HG02642 (cell line): Measurements from ENCODE around the gene ATP2C1.
"Not testable (repeated sequence)": the region's sequence is repeated elsewhere in the genome, so short reads cannot be mapped to it uniquely, and the experiment has no call there.

Experiments
- ATAC-seq: cut with Tn5 transposase; IDR thresholded peaks from one replicate; pipeline ENCODE4 v1.9.1; 2021; ENCODE audit warnings: mild to moderate bottlenecking; ENCODE audit not compliant: unreplicated experiment, poor library complexity

The ATP2C1 gene

GRCh38 chr3:130893376-130894129 is at the start of gene ATP2C1:
ATP2C1 (plus strand) TSS chr3:130894084; CDS start chr3:130894770, 686 bp downstream.
- ATAC-seq = peak; percentile 96

GRCh38 chr3:130844462-130844861 is 49.4 kb upstream of the ATP2C1 start:
- no peak for ATAC-seq

GRCh38 chr3:130846181-130846580 is 47.7 kb upstream of the ATP2C1 start:
- no peak for ATAC-seq

- no peak for ATAC-seq
These were observed 44.8 kb upstream of the ATP2C1 start for GRCh38 chr3:130849091-130849552.

DNA sequence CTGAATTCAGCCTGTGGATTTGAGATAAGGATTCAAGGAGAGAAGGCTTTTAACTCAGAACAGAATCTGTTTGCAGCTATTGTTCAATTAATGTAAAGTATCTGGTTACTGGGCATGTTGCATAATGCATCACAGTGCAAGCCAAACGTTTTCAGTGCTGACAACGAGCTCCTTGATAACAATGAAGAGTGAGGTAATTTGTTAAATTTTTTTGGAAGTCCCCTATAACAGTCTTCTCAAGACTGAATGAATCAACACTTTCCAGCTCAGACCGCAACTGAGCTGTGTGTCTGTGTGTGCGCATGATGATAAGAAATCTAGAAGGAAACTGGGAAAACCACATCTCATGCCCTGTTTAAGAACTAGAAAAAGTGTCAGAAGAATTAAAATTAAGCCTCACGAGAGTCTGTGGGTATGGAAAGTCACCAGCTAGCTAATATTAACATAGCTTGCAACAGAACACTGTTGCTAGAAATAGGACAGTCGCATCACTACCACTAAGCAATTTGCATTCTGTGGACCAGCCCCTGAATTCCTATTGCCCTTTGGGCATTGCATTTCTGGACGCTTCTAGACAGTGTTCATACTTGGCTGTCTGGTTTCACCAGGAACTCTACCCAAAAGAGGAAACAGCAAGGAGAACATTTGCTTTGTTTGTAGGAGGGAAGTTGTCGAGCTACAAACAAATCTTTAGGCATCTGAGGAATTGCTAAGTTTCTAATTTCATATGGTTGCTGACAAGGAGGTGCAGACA is 43.7 kb upstream of the ATP2C1 start:
- ATAC-seq = peak; percentile 67

DNA sequence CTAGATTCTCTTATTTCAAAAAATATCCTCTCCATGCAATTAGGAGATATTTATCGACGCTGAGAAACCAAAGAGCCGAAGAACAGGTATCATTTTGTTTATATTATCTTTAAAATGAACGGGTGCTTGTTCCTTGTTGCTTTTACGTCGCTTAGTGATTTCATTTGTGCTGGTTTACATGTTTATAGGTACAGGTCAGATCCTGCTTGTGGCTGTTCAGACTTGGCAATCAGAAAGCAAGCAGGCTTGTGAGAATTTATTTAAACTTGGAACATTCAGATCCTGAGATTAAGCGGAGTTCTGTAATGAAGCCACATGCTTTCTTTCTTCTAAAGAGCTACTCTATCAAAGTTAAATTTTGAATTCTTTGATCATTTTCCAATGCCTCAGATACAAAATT is 43.0 kb upstream of the ATP2C1 start:
- no peak for ATAC-seq

GRCh38 chr3:130851277-130851676 is 42.6 kb upstream of the ATP2C1 start:
- ATAC-seq = no peak

GRCh38 chr3:130853581-130853980 is 40.3 kb upstream of the ATP2C1 start:
- no peak for ATAC-seq

DNA sequence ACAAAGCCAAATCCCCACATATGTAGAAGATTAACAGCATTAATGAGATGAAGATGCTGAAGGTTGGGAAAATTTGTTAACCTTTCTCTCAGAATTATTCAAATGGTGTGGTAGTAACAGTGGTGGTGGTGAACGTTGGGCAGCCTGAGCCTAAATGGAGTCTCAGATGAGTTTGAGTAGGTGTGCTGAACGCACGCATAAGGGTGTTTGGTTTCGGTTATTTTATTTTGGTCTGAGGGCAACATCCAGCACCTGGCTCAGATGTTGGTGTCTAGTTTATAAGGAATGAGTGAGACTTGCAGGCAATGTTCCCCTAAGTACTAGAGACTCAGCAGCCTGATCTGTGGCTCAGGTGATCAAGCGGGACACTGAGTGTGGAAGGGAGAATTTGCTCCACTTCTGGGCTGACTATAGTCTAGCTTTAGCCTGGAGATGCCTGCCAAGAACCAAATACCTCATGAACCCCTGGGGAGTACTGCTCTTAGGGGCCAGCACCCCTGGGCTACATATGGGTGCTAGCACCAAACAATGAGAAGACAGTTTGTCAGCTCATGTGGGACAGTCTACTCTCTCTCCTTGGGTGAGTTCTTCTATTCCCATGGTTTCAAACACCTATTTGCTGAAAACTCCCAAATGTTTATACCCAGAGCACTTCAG is 39.5 kb upstream of the ATP2C1 start:
- peak; percentile 57 for ATAC-seq

GRCh38 chr3:130857336-130858026 is 36.4 kb upstream of the ATP2C1 start:
- ATAC-seq = peak; percentile 35

GRCh38 chr3:130862130-130862529 is 31.8 kb upstream of the ATP2C1 start:
- ATAC-seq = not testable (repeated sequence)

- ATAC-seq = no peak
These were observed 28.4 kb upstream of the ATP2C1 start for GRCh38 chr3:130865489-130865888.

DNA sequence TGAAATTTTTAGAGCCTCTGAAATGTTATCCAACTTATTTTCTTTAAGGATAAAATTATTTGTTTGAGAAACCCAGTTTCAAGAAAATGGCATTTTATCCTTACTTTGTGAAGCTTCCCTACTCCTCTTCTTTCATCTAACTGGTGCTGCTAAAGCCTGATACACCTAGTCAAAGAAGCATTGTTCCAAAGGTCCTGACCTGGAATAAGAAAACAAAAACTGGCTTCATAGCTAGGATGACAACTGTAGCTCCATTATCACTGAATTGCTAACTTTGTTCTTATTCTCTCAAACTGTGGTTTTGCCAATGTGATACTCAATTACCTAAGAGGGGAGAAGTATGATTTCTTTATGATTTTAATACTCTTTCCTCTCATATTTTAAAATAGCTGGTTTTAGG is 27.6 kb upstream of the ATP2C1 start:
- ATAC-seq = no peak

GRCh38 chr3:130870423-130870822 is 23.5 kb upstream of the ATP2C1 start:
- no peak for ATAC-seq

- no peak for ATAC-seq
These were observed 17.3 kb upstream of the ATP2C1 start for GRCh38 chr3:130876594-130876993.

- ATAC-seq = no peak
These were observed 15.4 kb upstream of the ATP2C1 start for GRCh38 chr3:130878464-130878863.

- no peak for ATAC-seq
These were observed 4.4 kb upstream of the ATP2C1 start for GRCh38 chr3:130889416-130889946.

DNA sequence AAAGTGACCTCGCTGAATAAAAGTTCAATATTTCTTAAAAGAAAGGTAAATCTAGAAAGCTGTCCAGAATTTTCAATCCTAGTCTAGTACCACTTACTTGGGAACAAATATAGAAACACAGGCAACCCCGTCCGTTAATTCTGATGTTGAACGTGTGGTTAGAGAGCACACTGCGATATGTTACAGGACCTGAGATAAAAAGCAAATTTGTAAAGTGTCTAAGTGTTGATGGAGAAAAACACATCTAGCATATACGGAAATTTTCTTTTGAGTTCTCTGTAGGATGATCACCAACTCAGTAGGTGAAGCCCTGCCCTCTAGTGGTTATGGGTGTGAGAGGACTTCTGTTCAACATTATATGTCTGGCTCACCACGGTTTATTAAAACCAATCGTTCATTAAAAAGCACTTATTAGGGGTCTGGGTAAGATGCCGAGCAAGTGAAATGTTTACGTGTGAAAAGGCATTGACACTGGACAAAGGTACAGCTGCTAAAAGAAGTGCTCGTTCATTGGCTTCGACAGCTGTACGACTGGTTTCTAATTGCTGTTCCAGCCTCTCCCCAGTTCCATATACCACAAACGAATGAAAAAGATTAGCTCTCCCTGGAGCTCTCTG is 1.0 kb upstream of the ATP2C1 start:
- ATAC-seq = peak; percentile 29

DNA sequence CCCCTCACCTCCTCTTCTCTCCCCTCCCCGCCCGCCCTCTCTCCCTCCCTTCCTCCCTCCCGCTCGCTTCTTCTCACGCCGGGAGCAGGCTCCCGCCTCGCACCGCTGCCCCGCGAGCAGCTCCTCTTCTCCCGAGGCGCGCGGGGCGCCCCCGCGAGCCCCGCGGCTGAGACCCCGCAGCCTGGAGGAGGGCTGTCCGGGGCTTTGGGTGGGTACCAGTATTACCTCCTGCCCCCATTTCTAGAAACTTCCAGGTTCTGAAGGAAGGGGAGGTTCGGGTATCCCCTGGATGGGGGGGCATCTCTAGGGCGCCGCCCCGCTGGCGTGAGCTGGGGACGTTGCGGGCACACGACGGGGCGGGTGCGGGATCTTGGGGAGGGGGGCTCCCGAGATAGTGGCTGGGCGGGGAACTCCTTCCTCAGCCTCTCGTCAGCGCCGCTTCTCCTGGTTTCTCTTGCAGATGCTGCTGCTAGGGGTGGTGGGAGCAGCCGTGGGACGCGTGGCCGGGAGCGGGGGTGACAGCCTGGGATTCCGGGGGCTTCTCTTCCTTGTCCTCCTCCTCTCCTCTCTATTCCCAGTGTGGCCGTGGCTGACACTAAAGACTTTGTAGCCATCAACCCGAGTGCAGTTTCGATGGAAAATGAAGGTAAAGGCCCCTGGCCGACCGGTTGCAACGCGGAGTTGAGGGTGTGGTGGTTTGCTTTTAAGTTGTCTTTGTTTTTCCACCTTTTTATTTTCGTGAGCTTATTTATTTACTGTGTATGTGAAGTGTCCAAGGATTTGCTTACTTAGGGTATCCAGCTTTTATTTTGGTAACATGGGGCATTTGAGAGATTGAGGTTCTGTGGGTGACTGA is 474 bp downstream of the ATP2C1 start:
- ATAC-seq = peak; percentile 31
